Loucy (cell line): ENCODE measurements around the gene MACROD1.

Experiments
- H2AFZ ChIP-seq: fragments of 200-600 bp; sonication (generic); 2 replicates; pipeline ENCODE4 v1.6.0; 2016; ENCODE audit warnings: antibody characterized with exemption, mild to moderate bottlenecking, low read length, moderate library complexity
- H3F3A ChIP-seq: fragments of 200-600 bp; 2 replicates; pipeline ENCODE4 v1.6.0; 2016; ENCODE audit warnings: antibody characterized with exemption, low read depth, mild to moderate bottlenecking
- H3K27me3 ChIP-seq: fragments of 200-600 bp; sonication (generic); 2 replicates; pipeline ENCODE4 v1.6.1; 2014; ENCODE audit warnings: low read length, mild to moderate bottlenecking; ENCODE audit not compliant: insufficient read depth, poor library complexity, severe bottlenecking
- H3K36me3 ChIP-seq: fragments of 200-600 bp; sonication (generic); 2 replicates; pipeline ENCODE4 v1.6.1; 2016; ENCODE audit warnings: low read length; ENCODE audit not compliant: insufficient read depth
- H3K4me1 ChIP-seq: fragments of 200-600 bp; sonication (generic); 2 replicates; pipeline ENCODE4 v1.5.1; 2014; ENCODE audit warnings: low read length, mild to moderate bottlenecking; ENCODE audit not compliant: insufficient read depth, poor library complexity, severe bottlenecking
- H3K4me2 ChIP-seq: fragments of 200-600 bp; sonication (generic); 2 replicates; pipeline ENCODE4 v1.6.0; 2014; ENCODE audit warnings: antibody characterized with exemption, low read length, low read depth, mild to moderate bottlenecking; ENCODE audit not compliant: poor library complexity, severe bottlenecking
- H3K4me3 ChIP-seq: fragments of 200-600 bp; sonication (generic); 2 replicates; pipeline ENCODE4 v1.5.1; 2014; ENCODE audit warnings: low read length, mild to moderate bottlenecking, mixed read lengths; ENCODE audit not compliant: poor library complexity, severe bottlenecking
- H3K79me2 ChIP-seq: fragments of 200-600 bp; sonication (generic); 2 replicates; pipeline ENCODE4 v1.6.1; 2014; ENCODE audit warnings: low read length; ENCODE audit not compliant: insufficient read depth
- H3K9ac ChIP-seq: fragments of 200-600 bp; sonication (generic); 2 replicates; pipeline ENCODE4 v1.6.0; 2014; ENCODE audit warnings: mild to moderate bottlenecking, low read depth, low read length, moderate library complexity; ENCODE audit not compliant: poor library complexity, severe bottlenecking
- H3K9me2 ChIP-seq: fragments of 200-600 bp; sonication (generic); replicated peaks from 2 replicates; pipeline ENCODE4 v1.6.1; 2016; ENCODE audit warnings: low read depth, low read length, mixed read lengths
- H3K9me3 ChIP-seq: fragments of 200-600 bp; sonication (generic); 2 replicates; pipeline ENCODE4 v1.6.1; 2014; ENCODE audit warnings: mild to moderate bottlenecking, antibody characterized with exemption, low read length, low read depth; ENCODE audit not compliant: insufficient read depth
- H4K20me1 ChIP-seq: fragments of 200-600 bp; sonication (generic); 2 replicates; pipeline ENCODE4 v1.6.0; 2014; ENCODE audit warnings: antibody characterized with exemption, low read length, mild to moderate bottlenecking; ENCODE audit not compliant: insufficient read depth, poor library complexity, severe bottlenecking
- EZH2phosphoT487 ChIP-seq: fragments of 200-600 bp; IDR thresholded peaks from 2 replicates; pipeline ENCODE4 v1.6.1; 2018; ENCODE audit warnings: antibody characterized with exemption, mild to moderate bottlenecking, moderate library complexity, borderline replicate concordance
- TF ChIP-seq, protein P1 (sequence below): fragments of 200-600 bp; sonication (generic); conservative IDR thresholded peaks from 2 replicates; pipeline ENCODE4 v1.5.1; 2014; ENCODE audit warnings: mild to moderate bottlenecking, antibody characterized with exemption, low read length

Gene MACROD1

DNA sequence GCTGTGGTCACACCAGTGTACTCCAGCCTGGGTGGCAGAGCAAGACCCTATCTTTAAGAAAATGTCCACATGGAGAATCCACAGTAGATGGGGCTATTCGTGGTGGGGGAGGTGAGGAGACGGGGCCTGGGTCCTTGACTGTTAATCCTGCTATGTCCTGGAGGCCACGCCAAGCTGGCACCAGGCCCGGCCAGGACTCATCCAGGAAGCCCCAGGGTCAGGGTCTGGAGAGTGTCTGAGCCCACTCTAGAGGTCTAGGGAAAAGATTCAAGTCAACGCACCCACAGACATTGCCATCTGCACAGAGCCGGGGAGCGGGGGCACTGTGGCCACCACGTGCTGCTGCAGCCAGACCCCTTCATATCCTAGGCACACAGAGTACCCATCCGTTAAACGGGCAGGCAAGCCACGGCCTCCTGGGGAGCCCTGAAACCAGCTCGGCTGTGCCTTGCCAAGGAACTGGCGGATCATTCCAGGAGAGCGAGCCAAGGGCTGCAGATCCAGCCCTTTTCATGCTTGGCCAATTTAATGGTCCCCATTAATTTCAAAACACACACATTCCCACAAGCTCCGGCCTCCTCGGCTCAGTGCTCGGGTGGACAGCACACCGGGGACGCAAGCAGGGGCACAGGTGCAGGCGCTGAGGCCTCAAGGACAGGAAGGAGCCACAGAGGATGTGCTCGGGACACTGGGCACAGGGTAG, 24.7 kb downstream of the MACROD1 start:
- Histone ChIP-seq H3K4me2 (no peak overlapping the region), H4K20me1 (no peaks in the 10 kb centered on the region), H3K4me1 (no peaks in the 10 kb centered on the region), H3K9ac (no peak overlapping the region), H3K79me2 (no peaks in the 10 kb centered on the region), H3K9me3 (no peaks in the 10 kb centered on the region), H3K27me3 (no peaks in the 10 kb centered on the region), H3F3A (no peaks in the 10 kb centered on the region), H3K9me2 (no peaks in the 10 kb centered on the region), H3K4me3 (no peak overlapping the region), H3K36me3 (no peaks in the 10 kb centered on the region), H2AFZ (no peak overlapping the region)
- TF ChIP-seq EZH2phosphoT487 = no peak
- TF ChIP-seq, protein P1, sequence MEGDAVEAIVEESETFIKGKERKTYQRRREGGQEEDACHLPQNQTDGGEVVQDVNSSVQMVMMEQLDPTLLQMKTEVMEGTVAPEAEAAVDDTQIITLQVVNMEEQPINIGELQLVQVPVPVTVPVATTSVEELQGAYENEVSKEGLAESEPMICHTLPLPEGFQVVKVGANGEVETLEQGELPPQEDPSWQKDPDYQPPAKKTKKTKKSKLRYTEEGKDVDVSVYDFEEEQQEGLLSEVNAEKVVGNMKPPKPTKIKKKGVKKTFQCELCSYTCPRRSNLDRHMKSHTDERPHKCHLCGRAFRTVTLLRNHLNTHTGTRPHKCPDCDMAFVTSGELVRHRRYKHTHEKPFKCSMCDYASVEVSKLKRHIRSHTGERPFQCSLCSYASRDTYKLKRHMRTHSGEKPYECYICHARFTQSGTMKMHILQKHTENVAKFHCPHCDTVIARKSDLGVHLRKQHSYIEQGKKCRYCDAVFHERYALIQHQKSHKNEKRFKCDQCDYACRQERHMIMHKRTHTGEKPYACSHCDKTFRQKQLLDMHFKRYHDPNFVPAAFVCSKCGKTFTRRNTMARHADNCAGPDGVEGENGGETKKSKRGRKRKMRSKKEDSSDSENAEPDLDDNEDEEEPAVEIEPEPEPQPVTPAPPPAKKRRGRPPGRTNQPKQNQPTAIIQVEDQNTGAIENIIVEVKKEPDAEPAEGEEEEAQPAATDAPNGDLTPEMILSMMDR = no peak

DNA sequence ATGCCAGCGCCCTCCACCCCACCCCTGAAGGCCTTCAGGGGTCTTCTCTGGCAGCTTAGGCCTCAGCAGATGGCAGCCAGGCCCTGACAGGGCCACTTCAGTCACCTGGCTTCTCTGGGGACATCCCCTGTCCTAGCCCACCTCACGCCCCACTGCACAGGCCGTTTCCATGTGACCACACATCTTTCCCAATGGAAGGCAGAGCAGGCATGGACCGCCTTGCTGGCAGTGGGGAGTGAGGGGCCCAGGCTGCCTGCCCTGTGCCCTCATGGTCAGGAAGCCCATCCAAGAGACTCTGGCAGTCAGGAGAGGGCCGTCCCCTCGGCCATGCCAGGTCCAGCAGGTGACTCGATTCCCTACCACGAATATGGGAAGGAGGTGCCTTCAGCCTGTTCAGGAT, 25.8 kb downstream of the MACROD1 start:
- H3K4me2 ChIP-seq = no peak overlapping the region
- no peaks in the 10 kb centered on the region for H3K36me3 ChIP-seq
- no peaks in the 10 kb centered on the region for H3K4me1 ChIP-seq
- no peak overlapping the region for H3K4me3 ChIP-seq
- no peaks in the 10 kb centered on the region for H3K79me2 ChIP-seq
- H3K9me2 ChIP-seq = no peaks in the 10 kb centered on the region
- no peaks in the 10 kb centered on the region for H4K20me1 ChIP-seq
- no peaks in the 10 kb centered on the region for H3F3A ChIP-seq
- H3K9ac ChIP-seq = no peak overlapping the region
- H3K27me3 ChIP-seq = no peaks in the 10 kb centered on the region
- no peaks in the 10 kb centered on the region for H3K9me3 ChIP-seq
- no peak overlapping the region for H2AFZ ChIP-seq
- TF ChIP-seq EZH2phosphoT487 = no peak
- TF ChIP-seq, protein P1 = no peak

DNA sequence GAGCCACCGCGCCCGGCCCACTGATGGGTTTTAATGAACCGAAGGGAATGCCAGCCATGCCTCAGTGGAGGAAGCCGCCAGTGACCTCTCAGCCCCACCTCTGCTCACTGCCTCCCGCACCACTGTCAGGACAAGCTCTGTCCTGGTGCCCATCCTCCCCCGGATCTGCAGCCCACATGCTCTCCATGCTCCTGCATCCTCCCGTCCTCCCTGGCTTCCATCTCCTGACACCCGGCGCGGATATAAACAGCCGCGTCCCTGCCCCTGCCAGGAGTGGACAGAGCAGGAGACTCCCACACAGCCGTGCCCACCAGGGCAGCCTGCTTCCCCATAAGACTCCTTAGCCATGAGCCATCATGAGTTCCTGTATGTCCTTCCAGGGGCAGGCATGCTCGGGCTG, 26.9 kb downstream of the MACROD1 start:
- no peaks in the 10 kb centered on the region for H3F3A ChIP-seq
- no peaks in the 10 kb centered on the region for H3K36me3 ChIP-seq
- no peaks in the 10 kb centered on the region for H3K9me2 ChIP-seq
- H4K20me1 ChIP-seq = no peaks in the 10 kb centered on the region
- H3K9me3 ChIP-seq = no peaks in the 10 kb centered on the region
- H3K79me2 ChIP-seq = no peaks in the 10 kb centered on the region
- no peaks in the 10 kb centered on the region for H3K27me3 ChIP-seq
- TF ChIP-seq, protein P1 = no peak
- no peak for TF ChIP-seq EZH2phosphoT487
- no peak overlapping the region for H3K4me3 ChIP-seq
- H2AFZ ChIP-seq = no peak overlapping the region
- no peak overlapping the region for H3K9ac ChIP-seq
- H3K4me2 ChIP-seq = no peak overlapping the region
- H3K4me1 ChIP-seq = no peaks in the 10 kb centered on the region
